Prostate gland (tissue), 2 donors: Measurements from ENCODE around the gene ITGB7. TPM values are rescaled to one million over a fixed set of nuclear protein-coding genes. Genes with fewer than 3 reads are reported as not detected.

Source experiments
- DNase-seq: peaks from one replicate; pipeline ENCODE4 v3.0.0-alpha.2; 2019; ENCODE audit warnings: low spot score
- H3K27ac ChIP-seq, 2 donors: fragments of 200-600 bp; sonication (generic); 2 replicates each; pipeline ENCODE4 v1.5.1; 2017 to 2019
- H3K27me3 ChIP-seq: fragments of 200-600 bp; sonication (generic); replicated peaks from 2 replicates; pipeline ENCODE4 v1.5.1; 2019; ENCODE audit not compliant: insufficient read depth
- H3K36me3 ChIP-seq, 2 donors: fragments of 200-600 bp; sonication (generic); 1 replicate in 1 of 2; 2 replicates in 1 of 2; pipeline versions ENCODE4 v1.5.1 to v1.8.1; 2017 to 2019
- H3K4me1 ChIP-seq: fragments of 200-600 bp; sonication (generic); replicated peaks from 2 replicates; pipeline ENCODE4 v1.5.1; 2019
- H3K4me3 ChIP-seq, 2 donors: fragments of 200-600 bp; sonication (generic); 2 replicates each; pipeline ENCODE4 v1.5.1; 2017 to 2019
- H3K9me3 ChIP-seq: fragments of 200-600 bp; sonication (generic); 2 replicates; pipeline ENCODE4 v1.5.1; 2017
- POLR2A ChIP-seq: fragments of 450-650 bp; IDR thresholded peaks from one replicate; pipeline ENCODE4 v1.6.1; 2016; ENCODE audit warnings: antibody characterized with exemption, mild to moderate bottlenecking
- POLR2AphosphoS5 ChIP-seq: sonication (generic); formaldehyde crosslinking; IDR thresholded peaks from one replicate; pipeline ENCODE4 v1.6.1; 2017; ENCODE audit warnings: antibody characterized with exemption
- WGBS: methylation state at CpG from one replicate; pipeline ENCODE4 v1.1.5; 2018; 5-methylcytosine and 5-hydroxymethylcytosine counted together
- intact Hi-C: fragments of 100-400 bp; cut with DNase I; formaldehyde crosslinking; loops from one replicate; pipeline ENCODE4 v1.14.2; 2022
- total RNA-seq, 2 donors: library from RNA; depleted of rRNA; stranded (reverse); fragments of >200 nt; gene quantifications; one replicate each; pipeline ENCODE4 v1.1.0, GENCODE V29; 2016
- TF ChIP-seq, protein P1 (sequence below), 4 experiments: fragments of 200-600 bp in 2 of 4; fragments of 450-650 bp in 2 of 4; sonication (generic) in 2 of 4; IDR thresholded peaks; 1 replicate in 3 of 4; 2 replicates in 1 of 4; pipeline ENCODE4 v1.5.1; 2016 to 2019; ENCODE audit warnings: antibody characterized with exemption in 4 of 4, mild to moderate bottlenecking in 2 of 4, moderate library complexity in 2 of 4

ITGB7 gene
- total RNA-seq, 2 donors from 2014 or later = 1.2 to 1.7 TPM

DNA sequence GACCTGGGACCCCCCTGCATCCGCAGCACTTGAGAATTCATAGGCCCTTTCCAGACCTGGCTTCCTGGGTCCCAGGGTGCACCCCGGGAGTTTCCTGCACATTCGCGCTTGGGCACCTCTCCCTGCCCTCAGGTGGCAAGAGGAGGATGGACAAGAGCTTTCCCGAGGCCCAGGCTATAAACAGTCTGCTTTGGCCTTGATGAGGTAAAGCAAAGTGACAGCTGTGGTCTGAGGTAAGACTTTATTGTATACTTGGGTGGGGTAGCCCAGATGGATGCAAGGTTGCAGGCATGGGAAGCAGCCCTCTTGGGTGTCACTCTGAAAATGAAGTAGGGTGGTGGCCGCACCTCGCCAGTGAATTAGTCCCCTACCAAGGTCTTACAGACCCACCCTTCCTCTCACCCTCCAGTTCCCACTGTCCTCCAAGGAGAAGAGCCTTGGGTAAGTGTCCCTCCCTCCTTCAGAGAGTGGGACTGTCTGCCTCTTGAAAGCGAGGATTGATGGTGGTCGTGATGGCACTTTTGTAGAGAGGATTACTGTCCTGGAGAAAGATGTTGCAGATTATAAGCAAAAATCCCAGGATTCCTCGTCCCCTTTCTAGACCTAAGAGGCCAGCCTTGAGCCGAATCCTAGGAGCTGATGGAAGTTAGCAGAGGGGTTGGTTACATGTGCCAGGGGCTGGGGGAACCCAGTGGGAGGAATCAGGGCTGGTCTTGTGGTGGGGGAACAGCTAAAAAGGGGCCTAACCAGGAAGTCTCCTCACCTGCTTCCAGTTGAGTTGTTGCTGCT, 15.8 kb downstream of the ITGB7 start:
- no peak for DNase-seq
- H3K27ac ChIP-seq = no peak overlapping the region
- no peak overlapping the region for H3K4me3 ChIP-seq
- TF ChIP-seq, protein P1, sequence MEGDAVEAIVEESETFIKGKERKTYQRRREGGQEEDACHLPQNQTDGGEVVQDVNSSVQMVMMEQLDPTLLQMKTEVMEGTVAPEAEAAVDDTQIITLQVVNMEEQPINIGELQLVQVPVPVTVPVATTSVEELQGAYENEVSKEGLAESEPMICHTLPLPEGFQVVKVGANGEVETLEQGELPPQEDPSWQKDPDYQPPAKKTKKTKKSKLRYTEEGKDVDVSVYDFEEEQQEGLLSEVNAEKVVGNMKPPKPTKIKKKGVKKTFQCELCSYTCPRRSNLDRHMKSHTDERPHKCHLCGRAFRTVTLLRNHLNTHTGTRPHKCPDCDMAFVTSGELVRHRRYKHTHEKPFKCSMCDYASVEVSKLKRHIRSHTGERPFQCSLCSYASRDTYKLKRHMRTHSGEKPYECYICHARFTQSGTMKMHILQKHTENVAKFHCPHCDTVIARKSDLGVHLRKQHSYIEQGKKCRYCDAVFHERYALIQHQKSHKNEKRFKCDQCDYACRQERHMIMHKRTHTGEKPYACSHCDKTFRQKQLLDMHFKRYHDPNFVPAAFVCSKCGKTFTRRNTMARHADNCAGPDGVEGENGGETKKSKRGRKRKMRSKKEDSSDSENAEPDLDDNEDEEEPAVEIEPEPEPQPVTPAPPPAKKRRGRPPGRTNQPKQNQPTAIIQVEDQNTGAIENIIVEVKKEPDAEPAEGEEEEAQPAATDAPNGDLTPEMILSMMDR (IDR thresholded peaks at IDR 0.05) = no peak
- TF ChIP-seq POLR2A (no peak), POLR2AphosphoS5 (no peak)
- H3K9me3 ChIP-seq = no peaks in the 10 kb centered on the region
- peaks cover 8 to 13% of the 10 kb centered on the region in 2 donors for H3K36me3 ChIP-seq
- H3K27me3 ChIP-seq = no peaks in the 10 kb centered on the region
- H3K4me1 ChIP-seq = no peaks in the 10 kb centered on the region
- intact Hi-C loops = loop anchor here (2.0 kb wide), 1 partner anchor 32 kb away; no protein-coding TSS in a partner anchor
- WGBS = 81% methylated on average over 11 of the region's 11 CpGs

DNA sequence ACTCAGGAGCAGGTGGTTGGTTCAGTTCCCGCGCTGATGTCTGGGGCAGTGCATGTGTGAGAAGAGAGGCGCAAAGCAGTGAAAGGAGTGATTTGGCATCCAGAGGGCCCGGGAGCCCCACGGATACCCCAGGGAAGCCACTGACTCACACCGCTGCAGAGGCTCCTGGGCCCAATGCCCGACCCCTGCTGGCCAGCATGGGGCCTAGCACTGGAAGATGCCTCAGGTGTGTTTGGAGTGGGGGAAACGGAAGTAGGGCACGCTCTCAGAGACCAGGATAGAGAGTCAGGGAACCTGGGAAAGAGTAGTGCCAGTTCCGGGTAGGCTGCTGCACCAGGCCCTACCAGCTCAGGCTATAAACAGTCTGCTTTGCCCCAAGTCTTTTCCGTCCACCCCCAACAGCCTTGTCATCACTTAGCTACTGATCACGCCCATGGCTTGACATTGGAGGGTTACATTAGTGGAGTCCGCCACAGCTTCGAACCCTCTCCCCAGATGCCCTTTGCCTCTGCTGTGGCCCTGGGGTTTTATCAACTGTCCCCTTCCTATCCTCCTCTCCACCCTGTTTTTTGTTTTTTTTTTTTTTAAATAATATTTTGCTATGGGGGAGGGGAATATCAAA, 16.8 kb downstream of the ITGB7 start:
- Histone ChIP-seq H3K9me3 (no peaks in the 10 kb centered on the region), H3K27me3 (no peaks in the 10 kb centered on the region), H3K36me3 (peaks cover 11 to 14% of the 10 kb centered on the region in 2 donors), H3K4me1 (no peaks in the 10 kb centered on the region), H3K4me3 (no peak overlapping the region), H3K27ac (no peak overlapping the region)
- WGBS = 35% methylated on average over 14 of the region's 14 CpGs
- TF ChIP-seq, protein P1 (IDR thresholded peaks at IDR 0.05) = peak; percentile 42 to 80 (median 58)
- TF ChIP-seq POLR2A (no peak), POLR2AphosphoS5 (peak; percentile 36)
- intact Hi-C loops = loop anchor here (2.0 kb wide), 1 partner anchor 31 kb away; no protein-coding TSS in a partner anchor
- peak; percentile 43 for DNase-seq

DNA sequence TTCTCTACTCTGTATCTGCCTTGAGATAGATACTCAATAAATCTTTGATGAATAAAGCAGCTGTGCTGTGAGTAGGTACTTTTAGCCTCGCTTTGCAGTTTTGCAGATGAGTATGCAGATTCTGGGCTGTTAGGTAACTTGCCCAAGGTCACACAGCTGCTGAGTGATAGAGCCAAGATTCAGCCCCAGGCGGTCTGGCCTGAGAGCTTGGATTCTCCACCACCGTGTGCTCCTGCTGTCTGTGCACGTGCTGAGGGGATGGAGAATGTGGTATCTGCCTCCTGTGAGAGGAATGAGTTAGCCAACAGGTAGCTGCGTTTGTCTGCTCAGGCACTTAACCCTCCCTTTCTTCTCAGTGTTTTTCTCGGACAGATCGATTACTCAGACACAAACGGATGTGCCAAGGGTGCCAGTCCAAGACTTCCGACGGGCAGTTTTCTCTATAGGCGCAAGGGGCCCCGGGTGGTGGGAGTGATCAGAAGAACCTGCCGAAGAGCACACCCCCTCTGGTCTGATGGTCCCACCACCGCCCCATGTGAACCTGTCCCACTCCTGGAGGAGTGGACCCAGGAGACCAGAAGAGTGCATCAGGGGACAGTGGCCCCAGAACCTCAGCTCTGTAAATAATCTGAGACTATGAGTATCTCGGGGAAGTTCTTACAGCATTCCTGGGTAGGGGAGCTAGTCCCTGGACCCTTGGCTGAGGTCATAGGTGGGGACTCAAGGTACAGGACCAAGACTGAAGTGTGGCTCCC, 19.7 kb downstream of the ITGB7 start:
- Histone ChIP-seq H3K36me3 (peaks cover 19 to 20% of the 10 kb centered on the region in 2 donors), H3K4me3 (no peak overlapping the region), H3K9me3 (no peaks in the 10 kb centered on the region), H3K4me1 (peaks cover 2% of the 10 kb centered on the region), H3K27ac (no peak overlapping the region), H3K27me3 (no peaks in the 10 kb centered on the region)
- intact Hi-C loops = no loop called here
- TF ChIP-seq POLR2A = no peak
- TF ChIP-seq, protein P1 (IDR thresholded peaks at IDR 0.05) = no peak
- TF ChIP-seq POLR2AphosphoS5 = no peak
- WGBS = 80% methylated on average over 15 of the region's 15 CpGs
- no peak for DNase-seq

DNA sequence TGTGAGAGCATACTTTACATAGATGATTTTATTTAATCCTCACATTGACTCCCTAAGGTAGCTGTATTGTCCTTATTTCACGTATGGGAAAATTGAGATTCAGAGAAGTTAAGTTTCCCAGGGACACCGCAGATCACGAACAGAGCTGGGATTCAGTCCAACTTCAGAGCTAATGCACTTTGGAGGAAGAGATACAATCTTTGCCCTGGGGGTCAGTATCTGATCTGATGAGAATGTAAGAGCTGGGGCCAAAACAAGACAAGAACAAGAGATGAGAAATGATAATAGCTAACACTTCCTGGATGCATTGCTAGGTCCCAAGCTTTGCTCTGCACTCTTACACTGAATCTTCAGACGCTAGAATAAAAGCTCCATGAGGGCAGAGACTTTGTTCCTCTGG, 20.3 kb downstream of the ITGB7 start:
- peaks cover 19 to 20% of the 10 kb centered on the region in 2 donors for H3K36me3 ChIP-seq
- H3K9me3 ChIP-seq = no peaks in the 10 kb centered on the region
- WGBS = 44% methylated on average over 4 of the region's 4 CpGs
- no peak for DNase-seq
- H3K27me3 ChIP-seq = no peaks in the 10 kb centered on the region
- H3K27ac ChIP-seq = no peak overlapping the region
- H3K4me1 ChIP-seq = peaks cover 7% of the 10 kb centered on the region
- intact Hi-C loops = no loop called here
- no peak overlapping the region for H3K4me3 ChIP-seq
- TF ChIP-seq POLR2A = no peak

DNA sequence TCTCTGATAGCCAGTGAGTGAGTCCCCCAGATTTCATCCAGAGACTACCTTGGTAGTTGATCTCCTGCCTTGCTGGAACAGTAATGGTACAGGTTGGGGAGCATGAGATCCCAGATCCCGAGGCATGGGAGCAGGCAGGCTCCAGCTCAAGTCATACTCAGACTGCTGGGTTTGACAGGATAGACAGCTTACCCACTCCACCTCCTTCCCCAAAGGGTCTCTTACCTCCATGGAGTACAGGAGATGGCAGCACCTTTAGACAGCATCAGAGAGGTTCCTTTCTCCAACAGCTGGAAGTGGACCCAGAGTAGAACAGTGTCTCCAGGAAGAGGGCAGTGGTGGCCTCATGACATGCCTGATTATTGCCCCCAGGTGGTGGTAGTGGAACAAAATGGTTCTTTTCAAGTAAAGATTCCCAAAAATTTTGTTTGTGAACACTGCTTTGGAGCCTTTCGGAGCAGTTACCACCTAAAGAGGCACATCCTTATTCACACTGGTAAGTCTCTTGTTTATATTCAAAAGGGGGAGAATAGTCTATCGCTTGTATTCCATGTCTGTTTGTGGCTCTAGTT, 21.4 kb downstream of the ITGB7 start:
- TF ChIP-seq, protein P1 (IDR thresholded peaks at IDR 0.05) = no peak
- no peak for TF ChIP-seq POLR2A
- TF ChIP-seq POLR2AphosphoS5 = no peak

More for the DNA sequence above, 21.4 kb downstream of the ITGB7 start:
- WGBS = 86% methylated on average over 3 of the region's 3 CpGs
- Histone ChIP-seq H3K27me3 (no peaks in the 10 kb centered on the region), H3K27ac (no peak overlapping the region), H3K4me1 (peaks cover 11% of the 10 kb centered on the region), H3K36me3 (peaks cover 19 to 20% of the 10 kb centered on the region in 2 donors), H3K4me3 (no peak overlapping the region), H3K9me3 (no peaks in the 10 kb centered on the region)
- intact Hi-C loops = no loop called here
- no peak for DNase-seq
